Transverse colon (tissue), 4 donors: ENCODE data around the gene ZBTB48.

Experiments
- POLR2A ChIP-seq: fragments of 450-650 bp; IDR thresholded peaks from one replicate; pipeline ENCODE4 v1.6.1; 2016; ENCODE audit warnings: antibody characterized with exemption, mild to moderate bottlenecking, moderate library complexity
- POLR2AphosphoS5 ChIP-seq, 3 donors: sonication (generic); formaldehyde crosslinking; IDR thresholded peaks; one replicate each; pipeline ENCODE4 v1.6.1; 2016; ENCODE audit warnings: antibody characterized with exemption in 3 of 3
- TF ChIP-seq, protein P1 (sequence below), 5 experiments: fragments of 200-600 bp in 3 of 5; fragments of 450-650 bp in 2 of 5; sonication (generic) in 3 of 5; IDR thresholded peaks; 1 replicate in 2 of 5; 2 replicates in 3 of 5; pipeline ENCODE4 v1.5.1; 2016 to 2017; ENCODE audit warnings: antibody characterized with exemption in 5 of 5, inconsistent platforms in 3 of 5, mild to moderate bottlenecking in 2 of 5, moderate library complexity in 1 of 5

DNA sequence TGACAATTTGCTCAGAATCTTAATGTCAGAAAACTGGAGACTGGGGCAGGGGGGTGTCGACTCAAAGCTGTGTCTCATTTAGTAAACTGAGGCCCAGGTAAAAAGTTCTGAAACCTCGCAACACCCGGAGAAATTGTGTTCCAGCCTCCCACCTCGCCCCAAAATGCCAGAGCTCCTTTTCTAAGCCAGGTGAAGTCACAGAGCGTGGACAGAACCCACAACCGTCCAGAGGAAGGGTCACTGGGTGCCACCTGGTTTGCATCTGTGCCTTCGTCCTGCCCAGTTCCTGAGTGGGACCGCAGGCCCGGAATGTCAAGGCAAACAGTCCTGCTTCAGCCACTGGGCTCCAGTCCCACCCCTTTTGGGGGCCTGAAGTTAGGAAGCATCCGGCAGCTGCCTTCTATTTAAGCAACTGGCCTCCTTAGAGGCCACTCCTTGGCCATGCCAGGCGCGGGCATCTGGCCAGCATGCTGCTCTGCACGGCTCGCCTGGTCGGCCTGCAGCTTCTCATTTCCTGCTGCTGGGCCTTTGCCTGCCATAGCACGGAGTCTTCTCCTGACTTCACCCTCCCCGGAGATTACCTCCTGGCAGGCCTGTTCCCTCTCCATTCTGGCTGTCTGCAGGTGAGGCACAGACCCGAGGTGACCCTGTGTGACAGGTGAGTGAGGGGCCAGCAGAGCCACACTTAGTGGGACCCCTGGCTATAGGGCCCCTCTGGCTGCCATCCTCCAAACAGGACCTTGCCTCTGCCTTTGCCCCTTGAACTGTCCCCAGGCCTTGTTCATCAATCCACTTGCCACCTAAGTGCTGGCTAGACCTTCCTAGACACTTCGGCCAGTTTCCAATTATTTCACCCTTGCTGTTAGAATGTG, 24.7 kb upstream of the ZBTB48 start, which contains the start of gene TAS1R1:
- TF ChIP-seq, protein P1, sequence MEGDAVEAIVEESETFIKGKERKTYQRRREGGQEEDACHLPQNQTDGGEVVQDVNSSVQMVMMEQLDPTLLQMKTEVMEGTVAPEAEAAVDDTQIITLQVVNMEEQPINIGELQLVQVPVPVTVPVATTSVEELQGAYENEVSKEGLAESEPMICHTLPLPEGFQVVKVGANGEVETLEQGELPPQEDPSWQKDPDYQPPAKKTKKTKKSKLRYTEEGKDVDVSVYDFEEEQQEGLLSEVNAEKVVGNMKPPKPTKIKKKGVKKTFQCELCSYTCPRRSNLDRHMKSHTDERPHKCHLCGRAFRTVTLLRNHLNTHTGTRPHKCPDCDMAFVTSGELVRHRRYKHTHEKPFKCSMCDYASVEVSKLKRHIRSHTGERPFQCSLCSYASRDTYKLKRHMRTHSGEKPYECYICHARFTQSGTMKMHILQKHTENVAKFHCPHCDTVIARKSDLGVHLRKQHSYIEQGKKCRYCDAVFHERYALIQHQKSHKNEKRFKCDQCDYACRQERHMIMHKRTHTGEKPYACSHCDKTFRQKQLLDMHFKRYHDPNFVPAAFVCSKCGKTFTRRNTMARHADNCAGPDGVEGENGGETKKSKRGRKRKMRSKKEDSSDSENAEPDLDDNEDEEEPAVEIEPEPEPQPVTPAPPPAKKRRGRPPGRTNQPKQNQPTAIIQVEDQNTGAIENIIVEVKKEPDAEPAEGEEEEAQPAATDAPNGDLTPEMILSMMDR (IDR thresholded peaks at IDR 0.05): no peak
- no peak for TF ChIP-seq POLR2A
- no peak for TF ChIP-seq POLR2AphosphoS5 (IDR thresholded peaks at IDR 0.05)
